B cell (primary cell): ENCODE results near the gene CAMK2D. TPM values are rescaled to one million over a fixed set of nuclear protein-coding genes. Genes with fewer than 3 reads are reported as not detected.
"Not testable (repeated sequence)": the region's sequence is repeated elsewhere in the genome, so short reads cannot be mapped to it uniquely, and the experiment has no call there.

Source experiments
- ATAC-seq: fragments of 200-7000 bp; cut with Tn5 transposase; one replicate; pipeline ENCODE4 v1.10.0; 2021; ENCODE audit warnings: low read depth, mild to moderate bottlenecking, moderate number of reproducible peaks, moderate library complexity
- CTCF ChIA-PET: fragments of 350-600 bp; sonication (Branson Sonifier 250); formaldehyde crosslinking; loops from one replicate; lab custom pipeline; 2021; ENCODE audit warnings: antibody characterized with exemption, inconsistent platforms; lab: Charles Lee
- POLR2A ChIA-PET: fragments of 350-600 bp; sonication (Branson Sonifier 250); formaldehyde crosslinking; loops from one replicate; lab custom pipeline; 2021; ENCODE audit warnings: antibody characterized with exemption; lab: Charles Lee
- DNase-seq: peaks from one replicate; pipeline ENCODE4 v3.0.0; 2013
- H2AFZ ChIP-seq: 2 replicates; pipeline ENCODE4 v1.6.1; 2012; ENCODE audit warnings: mild to moderate bottlenecking, low read depth, low read length; ENCODE audit not compliant: insufficient read depth, poor library complexity, severe bottlenecking
- H3K27ac ChIP-seq, 2 donors: 1 replicate in 1 of 2; 2 replicates in 1 of 2; pipeline ENCODE4 v1.5.1; 2012 to 2013; ENCODE audit warnings: low read length in 2 of 2, mild to moderate bottlenecking in 2 of 2, moderate library complexity in 1 of 2
- H3K27me3 ChIP-seq, 4 experiments: fragments of 200-600 bp in 1 of 4; sonication (generic) in 1 of 4; replicated peaks in 1 of 4; 1 replicate in 2 of 4; 2 replicates in 2 of 4; pipeline versions ENCODE4 v1.6.1 to v1.7.0; 2013 to 2016; ENCODE audit warnings: low read length in 3 of 4, mild to moderate bottlenecking in 2 of 4, mixed read lengths in 1 of 4, moderate library complexity in 1 of 4; ENCODE audit not compliant: insufficient read depth in 4 of 4, control insufficient read depth in 3 of 4; ENCODE audit errors: control extremely low read depth in 1 of 4
- H3K36me3 ChIP-seq, 2 experiments: replicated peaks in 1 of 2; 1 replicate in 1 of 2; 2 replicates in 1 of 2; pipeline versions ENCODE4 v1.6.1 to v1.7.1; 2013; ENCODE audit warnings: low read length in 1 of 2; ENCODE audit not compliant: insufficient read depth in 2 of 2, control insufficient read depth in 1 of 2; ENCODE audit errors: control extremely low read depth in 1 of 2, extremely low read depth in 1 of 2
- H3K4me1 ChIP-seq, 2 donors: fragments of 200-600 bp in 1 of 2; sonication (generic) in 1 of 2; 1 replicate in 1 of 2; 2 replicates in 1 of 2; pipeline versions ENCODE4 v1.5.1 to v1.6.1; 2013 to 2017; ENCODE audit warnings: low read length in 2 of 2; ENCODE audit not compliant: control insufficient read depth in 2 of 2, insufficient read depth in 2 of 2
- H3K4me2 ChIP-seq: replicated peaks from 2 replicates; pipeline ENCODE3; 2012; ENCODE audit warnings: mild to moderate bottlenecking, low read depth, low read length; ENCODE audit not compliant: poor library complexity, severe bottlenecking
- H3K4me3 ChIP-seq, 5 experiments: fragments of 200-600 bp in 1 of 5; sonication (generic) in 1 of 5; 1 replicate in 3 of 5; 2 replicates in 2 of 5; pipeline versions ENCODE4 v1.5.1 to v1.7.0; 2011 to 2016; ENCODE audit warnings: low read length in 4 of 5, mild to moderate bottlenecking in 4 of 5, low read depth in 2 of 5, control low read depth in 1 of 5, moderate library complexity in 1 of 5; ENCODE audit not compliant: insufficient read depth in 1 of 5; ENCODE audit errors: control extremely low read depth in 1 of 5, extremely low read depth in 1 of 5
- H3K79me2 ChIP-seq: fragments of 200-600 bp; sonication (generic); one replicate; pipeline ENCODE4 v1.6.0; 2016; ENCODE audit warnings: low read length; ENCODE audit not compliant: control insufficient read depth, insufficient read depth
- H3K9ac ChIP-seq: fragments of 200-600 bp; sonication (generic); 2 replicates; pipeline ENCODE4 v1.6.1; 2017; ENCODE audit warnings: mild to moderate bottlenecking, low read length, moderate library complexity
- H3K9me3 ChIP-seq, 3 donors: one replicate each; pipeline versions ENCODE4 v1.6.1 to v1.7.1; 2013; ENCODE audit warnings: low read length in 2 of 3; ENCODE audit not compliant: control insufficient read depth in 2 of 3, insufficient read depth in 1 of 3; ENCODE audit errors: control extremely low read depth in 1 of 3
- H4K20me1 ChIP-seq: 2 replicates; pipeline ENCODE4 v1.6.0; 2012; ENCODE audit warnings: mild to moderate bottlenecking, low read length; ENCODE audit not compliant: insufficient read depth, control insufficient read depth, poor library complexity, severe bottlenecking
- H3K27ac Mint-ChIP-seq: one replicate; pipeline ENCODE4 v1.8.0; 2021; ENCODE audit warnings: mixed read lengths
- H3K27me3 Mint-ChIP-seq: one replicate; pipeline ENCODE4 v1.8.0; 2021; ENCODE audit warnings: mixed read lengths
- H3K4me1 Mint-ChIP-seq: one replicate; pipeline ENCODE4 v1.8.0; 2021; ENCODE audit warnings: mixed read lengths
- H3K4me3 Mint-ChIP-seq: one replicate; pipeline ENCODE4 v1.8.0; 2021; ENCODE audit warnings: mixed read lengths
- H3K9me3 Mint-ChIP-seq: one replicate; pipeline ENCODE4 v1.8.0; 2022; ENCODE audit warnings: mixed read lengths; ENCODE audit not compliant: insufficient read depth
- CTCF ChIP-seq: fragments of 200-600 bp; IDR thresholded peaks from one replicate; pipeline ENCODE4 v1.8.0; 2022; ENCODE audit warnings: antibody characterized with exemption, mild to moderate bottlenecking
- EZH2 ChIP-seq: IDR thresholded peaks from 2 replicates; pipeline ENCODE4 v1.6.1; 2012; ENCODE audit warnings: borderline replicate concordance, low read depth, mild to moderate bottlenecking, moderate library complexity, low read length; ENCODE audit not compliant: insufficient read depth, poor library complexity, severe bottlenecking
- WGBS: methylation state at CpG from one replicate; pipeline ENCODE4 v1.1.5; 2013; ENCODE audit warnings: missing lambda C conversion rate; ENCODE audit not compliant: insufficient coverage; 5-methylcytosine and 5-hydroxymethylcytosine counted together
- intact Hi-C: fragments of 100-400 bp; cut with micrococcal nuclease; formaldehyde crosslinking; loops from one replicate; pipeline ENCODE4 v1.10.0; 2022
- polyA plus RNA-seq: library from polyadenylated mRNA; depleted of rRNA; stranded (reverse); fragments of >200 nt; gene quantifications from 2 replicates; pipeline ENCODE4 v1.2.3, GENCODE V29; 2012
- total RNA-seq, 2 donors: library from RNA; stranded (reverse); fragments of 120-200 nt in 1 of 2; gene quantifications; 1 replicate in 1 of 2; 2 replicates in 1 of 2; pipeline versions ENCODE4 v1.2.3 to v1.2.4, GENCODE V29; 2013 to 2022

The CAMK2D gene
- total and polyA plus RNA-seq, 2 donors (not counting 1 experiment from before 2014, with no cell fraction given): 26.3 to 57.0 TPM

GRCh38 chr4:113702596-113702995 lies 58.9 kb downstream of the CAMK2D start:
- H3K4me3 Mint-ChIP-seq, ATAC-seq, H3K27me3 Mint-ChIP-seq, H3K4me3 ChIP-seq, H3K27ac ChIP-seq, H3K9me3 ChIP-seq, H3K36me3 ChIP-seq, H3K9me3 Mint-ChIP-seq, POLR2A ChIA-PET, H3K9ac ChIP-seq, H4K20me1 ChIP-seq, CTCF ChIA-PET, H2AFZ ChIP-seq, H3K4me2 ChIP-seq, H3K27me3 ChIP-seq, DNase-seq, intact Hi-C loops, H3K27ac Mint-ChIP-seq: not testable (repeated sequence)
- H3K4me1 Mint-ChIP-seq: peaks cover 56% of the 10 kb centered on the region
- WGBS: 100% methylated on average over 1 of the region's 3 CpGs
- H3K79me2 ChIP-seq: peaks cover 94% of the 10 kb centered on the region
- peaks cover 8 to 14% of the 10 kb centered on the region in 2 donors for H3K4me1 ChIP-seq

GRCh38 chr4:113701169-113701568 lies 60.4 kb downstream of the CAMK2D start:
- ChIA-PET POLR2A (no interaction called here), CTCF (interaction anchor here (1.4 to 1.6 kb wide), 3 partner anchors 17 to 153 kb away, joined by 3 to 4 read pairs (median 3); no protein-coding TSS in a partner anchor)
- Mint-ChIP-seq H3K27ac (peak overlapping the region; percentile 34), H3K27me3 (no peaks in the 10 kb centered on the region), H3K9me3 (no peaks in the 10 kb centered on the region), H3K4me3 (no peak overlapping the region), H3K4me1 (peaks cover 46% of the 10 kb centered on the region)
- no peak overlapping the region for H3K4me3 ChIP-seq
- H3K79me2 ChIP-seq: peaks cover 95% of the 10 kb centered on the region
- peaks cover 0 to 8% of the 10 kb centered on the region in 2 experiments for H3K36me3 ChIP-seq
- no peaks in the 10 kb centered on the region for H4K20me1 ChIP-seq
- TF ChIP-seq CTCF: no peak
- TF ChIP-seq EZH2: no peak
- H3K27me3 ChIP-seq: no peaks in the 10 kb centered on the region
- no peak overlapping the region for H3K9ac ChIP-seq
- H3K27ac ChIP-seq: no peak overlapping the region
- peaks cover 8 to 14% of the 10 kb centered on the region in 2 donors for H3K4me1 ChIP-seq
- intact Hi-C loops: no loop called here
- ATAC-seq (no peak), DNase-seq (no peak)
- no peak overlapping the region for H3K4me2 ChIP-seq
- no CpG with 5 or more reads among the region's 1 CpG for WGBS
- no peaks in the 10 kb centered on the region for H3K9me3 ChIP-seq
- H2AFZ ChIP-seq: no peak overlapping the region
